Activated CD8-positive, alpha-beta T cell treated with anti-CD3 and anti-CD28 coated beads for 36 hours (primary cell): Measurements from ENCODE around the gene FOXJ1. TPM values are rescaled to one million over a fixed set of nuclear protein-coding genes. Genes with fewer than 3 reads are reported as not detected.

Experiments used
- ATAC-seq: fragments of 200-7000 bp; cut with Tn5 transposase; one replicate; pipeline ENCODE4 v1.10.0; 2021; ENCODE audit warnings: mild to moderate bottlenecking, moderate library complexity
- CTCF ChIA-PET: fragments of 350-600 bp; sonication (Branson Sonifier 250); formaldehyde crosslinking; loops from one replicate; lab custom pipeline; 2021; ENCODE audit warnings: antibody characterized with exemption; lab: Charles Lee
- POLR2A ChIA-PET: fragments of 350-600 bp; sonication (Branson Sonifier 250); formaldehyde crosslinking; loops from one replicate; lab custom pipeline; 2021; ENCODE audit warnings: antibody characterized with exemption; lab: Charles Lee
- DNase-seq: peaks from one replicate; pipeline ENCODE4 v3.0.0-alpha.2; 2020
- H3K27ac Mint-ChIP-seq: one replicate; pipeline ENCODE4 v1.8.0; 2021; ENCODE audit warnings: mild to moderate bottlenecking, mixed read lengths
- H3K27me3 Mint-ChIP-seq: one replicate; pipeline ENCODE4 v1.8.0; 2021; ENCODE audit warnings: mixed read lengths
- H3K36me3 Mint-ChIP-seq: one replicate; pipeline ENCODE4 v1.8.0; 2021; ENCODE audit warnings: low read depth, mixed read lengths
- H3K4me1 Mint-ChIP-seq: one replicate; pipeline ENCODE4 v1.8.0; 2021; ENCODE audit warnings: low read depth, mixed read lengths
- H3K4me3 Mint-ChIP-seq: one replicate; pipeline ENCODE4 v1.8.0; 2021; ENCODE audit warnings: mild to moderate bottlenecking, moderate library complexity, mixed read lengths
- H3K9me3 Mint-ChIP-seq: one replicate; pipeline ENCODE4 v1.8.0; 2021; ENCODE audit warnings: mixed read lengths
- CTCF ChIP-seq: fragments of 200-600 bp; IDR thresholded peaks from one replicate; pipeline ENCODE4 v1.8.0; 2022; ENCODE audit warnings: antibody characterized with exemption, mild to moderate bottlenecking
- intact Hi-C: fragments of 100-400 bp; cut with micrococcal nuclease; formaldehyde crosslinking; loops from one replicate; pipeline ENCODE4 v1.10.0; 2022
- total RNA-seq, 2 experiments: library from RNA; stranded (reverse); gene quantifications; one replicate each; pipeline ENCODE4 v1.2.3, GENCODE V29; 2021

The FOXJ1 gene
- total RNA-seq, 2 experiments from 2014 or later, result 11.1 to 11.6 TPM

GRCh38 chr17:76156662-76156991 lies 15.6 kb upstream of the FOXJ1 start:
- POLR2A ChIA-PET, result interaction anchor here (0.8 to 1.8 kb wide), 3 partner anchors 12 to 22 kb away, joined by 3 to 6 read pairs (median 3); no protein-coding TSS in a partner anchor
- no peaks in the 10 kb centered on the region for H3K27me3 Mint-ChIP-seq
- intact Hi-C loops, result no loop called here
- no peaks in the 10 kb centered on the region for H3K9me3 Mint-ChIP-seq
- H3K27ac Mint-ChIP-seq, result no peak overlapping the region
- peaks cover 35% of the 10 kb centered on the region for H3K4me1 Mint-ChIP-seq
- no peak for TF ChIP-seq CTCF
- DNase-seq (no peak), ATAC-seq (no peak)
- H3K36me3 Mint-ChIP-seq, result peaks cover 41% of the 10 kb centered on the region
- CTCF ChIA-PET, result interaction anchor here (0.9 to 1.3 kb wide), 2 partner anchors 17 to 85 kb away, joined by 3 to 4 read pairs; no protein-coding TSS in a partner anchor
- H3K4me3 Mint-ChIP-seq, result no peak overlapping the region

- Mint-ChIP-seq H3K36me3 (peaks cover 43% of the 10 kb centered on the region), H3K27me3 (no peaks in the 10 kb centered on the region), H3K9me3 (no peaks in the 10 kb centered on the region), H3K27ac (no peak overlapping the region), H3K4me1 (peaks cover 40% of the 10 kb centered on the region), H3K4me3 (no peak overlapping the region)
- intact Hi-C loops, result no loop called here
- ChIA-PET POLR2A (interaction anchor here (0.8 to 1.8 kb wide), 7 partner anchors 11 to 120 kb away, joined by 3 to 6 read pairs (median 3); no protein-coding TSS in a partner anchor), CTCF (interaction anchor here (0.9 to 1.3 kb wide), 4 partner anchors 12 to 85 kb away, joined by 3 to 4 read pairs (median 3); no protein-coding TSS in a partner anchor)
- DNase-seq (no peak), ATAC-seq (no peak)
- no peak for TF ChIP-seq CTCF
These were observed 15.1 kb upstream of the FOXJ1 start for GRCh38 chr17:76155988-76156661.

- ChIA-PET CTCF (interaction anchor here (0.9 to 1.3 kb wide), 4 partner anchors 12 to 125 kb away, joined by 3 to 4 read pairs (median 3); no protein-coding TSS in a partner anchor), POLR2A (interaction anchor here (0.8 to 1.8 kb wide), 8 partner anchors 10 to 121 kb away, joined by 3 to 6 read pairs (median 3); no protein-coding TSS in a partner anchor)
- ATAC-seq (no peak), DNase-seq (no peak)
- H3K36me3 Mint-ChIP-seq, result peaks cover 48% of the 10 kb centered on the region
- H3K9me3 Mint-ChIP-seq, result no peaks in the 10 kb centered on the region
- no peaks in the 10 kb centered on the region for H3K27me3 Mint-ChIP-seq
- no peak for TF ChIP-seq CTCF
- intact Hi-C loops, result no loop called here
- H3K4me1 Mint-ChIP-seq, result peaks cover 44% of the 10 kb centered on the region
- no peak overlapping the region for H3K4me3 Mint-ChIP-seq
- peak overlapping the region; percentile 11 for H3K27ac Mint-ChIP-seq
These were observed 14.1 kb upstream of the FOXJ1 start for GRCh38 chr17:76154936-76155845.

GRCh38 chr17:76154292-76154691 lies 13.2 kb upstream of the FOXJ1 start:
- POLR2A ChIA-PET, result interaction anchor here (1.1 to 1.6 kb wide), 3 partner anchors 25 to 83 kb away, joined by 3 to 5 read pairs (median 3); no protein-coding TSS in a partner anchor
- no peaks in the 10 kb centered on the region for H3K27me3 Mint-ChIP-seq
- ATAC-seq (no peak), DNase-seq (no peak)
- no peaks in the 10 kb centered on the region for H3K9me3 Mint-ChIP-seq
- H3K4me3 Mint-ChIP-seq, result no peak overlapping the region
- peaks cover 44% of the 10 kb centered on the region for H3K36me3 Mint-ChIP-seq
- H3K27ac Mint-ChIP-seq, result peak overlapping the region; percentile 70
- H3K4me1 Mint-ChIP-seq, result peaks cover 44% of the 10 kb centered on the region
- intact Hi-C loops, result no loop called here
- CTCF ChIA-PET, result interaction anchor here (0.8 to 1.9 kb wide), 4 partner anchors 14 to 126 kb away, joined by 4 to 10 read pairs (median 4); no protein-coding TSS in a partner anchor
- no peak for TF ChIP-seq CTCF
